GM19240 (cell line): ENCODE measurements around the gene RAB35.
"Not testable (repeated sequence)": the region's sequence is repeated elsewhere in the genome, so short reads cannot be mapped to it uniquely, and the experiment has no call there.

ENCODE experiments used
- DNase-seq: peaks from one replicate; pipeline ENCODE4 v3.0.0; 2011; ENCODE audit warnings: low spot score; ENCODE audit not compliant: insufficient read length

The RAB35 gene

DNA sequence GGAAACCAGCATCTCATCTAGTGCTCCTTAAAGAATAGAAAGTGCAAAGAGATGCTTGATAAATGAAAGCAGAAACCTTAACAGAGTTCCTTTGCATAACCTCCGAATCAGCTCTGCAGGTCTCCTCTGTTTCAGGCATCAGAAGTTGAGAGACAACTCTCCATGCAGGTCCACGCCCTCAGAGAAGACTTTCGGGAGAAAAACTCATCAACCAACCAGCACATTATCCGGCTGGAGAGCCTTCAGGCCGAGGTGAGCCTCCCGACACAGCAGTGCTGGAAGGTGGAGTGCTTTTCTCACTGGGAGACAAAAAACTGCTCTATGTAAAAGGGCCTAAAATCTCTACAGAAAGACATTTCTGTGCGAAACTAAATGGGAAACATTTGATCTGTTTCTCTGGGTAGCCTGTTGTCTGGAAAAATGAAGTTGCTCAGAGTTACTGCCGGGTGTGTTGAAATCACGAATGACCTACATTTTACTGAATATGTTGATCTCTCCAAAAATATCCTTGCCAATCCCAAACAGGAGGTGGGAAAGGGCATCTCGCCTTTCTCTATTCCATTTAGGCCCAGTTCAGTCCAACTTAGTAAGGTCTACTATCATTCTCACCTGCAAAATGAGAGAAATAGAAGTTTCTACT, 54.9 kb downstream of the RAB35 start:
- no peak for DNase-seq

DNA sequence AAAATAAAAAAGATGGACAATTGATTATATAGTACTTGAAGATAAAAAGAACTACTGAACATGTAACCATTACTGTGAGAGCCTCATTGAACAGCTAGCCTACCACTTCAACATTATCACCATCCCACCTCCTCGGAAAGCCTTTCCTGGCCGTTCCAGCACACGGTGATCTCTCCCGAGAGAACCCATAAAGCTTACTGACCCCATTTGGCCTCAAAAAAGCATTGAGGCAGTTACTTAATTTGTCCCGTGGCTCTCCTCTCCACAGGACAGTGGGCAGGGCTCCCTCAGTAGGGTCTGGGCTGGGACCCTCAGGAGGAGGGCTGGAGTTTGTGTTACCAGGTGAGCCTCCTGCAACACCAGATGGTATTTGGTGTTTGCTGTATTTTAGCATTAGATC, 55.8 kb downstream of the RAB35 start:
- DNase-seq: no peak

DNA sequence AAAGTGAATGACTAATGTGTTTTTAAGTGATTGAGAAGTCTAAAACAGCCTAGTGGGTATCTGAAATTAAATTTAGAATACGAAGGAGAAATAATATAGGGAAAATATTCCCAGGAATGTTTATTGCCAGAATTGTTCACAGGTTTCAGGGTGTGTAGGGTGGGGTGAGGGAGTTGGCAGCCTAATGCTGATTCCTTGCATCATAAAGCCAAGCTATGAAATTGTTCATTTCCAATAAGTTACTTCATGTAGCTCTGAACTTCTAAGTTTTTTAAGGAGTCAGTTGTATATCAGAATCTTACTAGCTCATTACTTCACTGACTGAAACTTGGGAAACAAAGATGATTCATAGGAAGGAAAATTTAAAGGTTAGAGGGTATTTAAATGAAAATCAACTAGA, 56.4 kb downstream of the RAB35 start:
- DNase-seq: no peak

DNA sequence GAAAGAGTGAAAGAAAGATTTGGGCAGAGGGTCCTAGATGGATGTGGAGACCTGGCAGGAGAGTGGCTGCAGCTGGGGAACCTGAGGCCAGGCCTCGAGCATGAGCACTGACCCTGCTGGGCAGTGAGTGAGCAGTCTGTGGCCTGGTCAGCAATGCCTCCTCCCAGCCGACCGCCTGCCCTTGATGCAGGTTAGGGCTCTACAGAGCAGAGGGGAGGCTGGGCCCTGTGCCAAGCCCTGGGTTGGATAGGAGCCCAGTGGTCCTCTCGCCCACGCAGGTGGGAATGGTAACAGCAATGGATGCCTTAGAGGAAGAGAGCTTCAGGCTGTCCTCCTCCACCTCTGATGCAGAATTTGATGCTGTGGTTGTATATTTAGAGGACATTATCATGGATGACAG, 59.8 kb downstream of the RAB35 start:
- DNase-seq: no peak

DNA sequence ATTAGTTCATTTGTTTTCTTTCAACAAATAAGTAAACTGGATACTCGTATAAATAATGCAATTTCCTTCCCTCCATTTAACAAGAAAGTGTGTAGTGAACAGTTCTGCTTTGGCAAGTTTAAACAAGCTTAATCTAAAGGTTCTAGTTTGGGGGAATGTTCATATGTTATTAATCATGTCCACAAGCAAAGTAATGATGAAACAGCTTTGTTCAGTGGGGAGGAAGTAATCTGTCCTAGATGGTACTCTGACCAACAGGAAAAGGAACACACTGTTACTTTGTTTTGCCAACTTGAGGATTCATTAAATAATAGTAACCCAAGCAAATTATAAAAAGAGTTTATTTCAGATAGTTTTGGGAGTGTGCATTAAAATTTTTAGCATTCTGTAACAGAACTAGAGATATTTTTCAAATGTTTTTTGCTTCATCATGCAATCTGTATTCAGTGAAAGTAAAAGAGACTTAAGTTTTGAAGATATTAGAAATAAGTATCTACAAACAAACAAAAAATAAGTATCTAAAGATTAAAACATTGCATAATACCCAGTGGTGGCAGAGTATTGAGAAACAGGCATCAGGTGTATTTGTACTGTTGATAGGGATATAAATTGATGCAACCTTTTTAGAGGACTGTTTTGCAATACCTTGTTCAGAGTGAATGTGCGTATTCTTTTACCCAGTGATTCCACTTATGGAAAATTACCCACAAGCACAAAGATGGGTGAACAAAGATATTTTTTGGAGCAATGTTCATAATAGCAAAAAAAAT, 61.1 kb downstream of the RAB35 start:
- no peak for DNase-seq

DNA sequence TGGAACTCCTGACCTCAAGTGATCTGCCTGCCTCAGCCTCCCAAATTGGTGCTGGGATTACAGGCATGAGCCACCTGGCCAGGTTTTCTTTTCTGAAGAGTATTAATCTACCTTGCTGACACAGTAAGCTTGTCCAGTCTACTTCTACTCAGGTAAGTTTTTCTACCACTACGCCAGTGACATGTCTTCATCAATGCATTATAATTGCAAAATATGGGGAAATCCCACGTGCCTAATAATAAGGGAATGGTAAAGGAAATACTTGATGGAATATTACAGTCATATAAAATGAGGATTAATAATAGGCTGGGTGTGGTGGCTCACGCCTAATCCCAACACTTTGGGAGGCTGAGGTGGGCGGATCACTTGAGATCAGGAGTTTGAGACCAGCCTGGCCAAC, 62.3 kb downstream of the RAB35 start:
- no peak for DNase-seq

DNA sequence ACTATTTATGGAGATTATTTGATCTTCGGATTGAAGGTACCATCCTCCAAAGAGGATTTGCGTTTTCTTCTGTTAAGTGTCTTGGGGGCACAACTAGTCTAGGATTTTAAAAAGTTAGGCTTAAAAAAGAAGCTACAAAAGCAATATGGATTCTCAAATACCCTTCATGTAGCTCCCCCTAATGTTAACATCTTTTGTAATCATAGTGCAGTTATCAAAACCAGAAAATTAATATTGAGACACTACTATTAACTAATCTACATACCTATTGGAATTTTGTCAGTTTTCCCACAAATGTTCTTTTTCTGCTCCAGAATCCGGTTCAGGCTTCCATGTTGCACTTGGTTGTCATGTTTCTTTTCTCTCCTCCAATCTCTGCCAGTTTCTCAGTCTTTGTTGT, 65.0 kb downstream of the RAB35 start:
- DNase-seq: no peak

DNA sequence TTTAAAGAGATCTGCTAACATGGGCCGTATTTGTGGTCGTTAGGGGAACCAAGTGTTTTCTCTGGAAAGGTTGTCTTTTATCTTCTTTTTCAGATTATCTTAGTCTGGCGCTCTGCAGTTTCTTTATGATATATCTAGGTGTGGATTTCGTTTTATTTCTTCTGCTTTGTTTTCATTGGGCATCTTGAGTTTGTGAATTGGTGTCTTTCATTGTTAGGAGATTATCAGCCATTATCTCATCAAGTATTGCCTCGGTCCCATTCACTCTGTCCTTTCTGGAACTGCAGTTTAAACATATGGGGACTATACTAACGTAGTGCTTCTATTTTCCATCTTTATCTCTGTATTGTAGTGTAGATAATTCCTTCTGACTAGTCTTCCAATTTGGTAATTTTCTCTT, 67.1 kb downstream of the RAB35 start:
- DNase-seq: no peak

DNA sequence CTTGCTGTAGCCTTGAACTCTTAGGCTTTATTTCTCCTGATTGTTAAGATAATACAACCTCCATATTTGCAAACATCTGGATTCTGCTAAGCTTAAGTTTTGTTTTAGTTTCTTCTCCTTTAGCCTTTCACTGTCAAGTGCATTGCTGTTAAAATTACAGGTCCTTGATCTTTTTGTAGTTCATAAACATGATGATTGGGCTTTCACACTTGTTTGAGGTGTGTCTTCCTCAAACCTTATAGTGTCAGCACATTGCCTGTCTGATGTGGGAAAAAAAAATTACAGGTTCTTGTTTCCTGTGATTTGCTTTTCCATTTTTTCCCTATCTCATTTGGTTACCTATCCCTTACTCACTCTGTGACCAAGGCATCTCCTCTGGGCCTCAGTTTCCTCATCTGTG, 68.3 kb downstream of the RAB35 start:
- no peak for DNase-seq

DNA sequence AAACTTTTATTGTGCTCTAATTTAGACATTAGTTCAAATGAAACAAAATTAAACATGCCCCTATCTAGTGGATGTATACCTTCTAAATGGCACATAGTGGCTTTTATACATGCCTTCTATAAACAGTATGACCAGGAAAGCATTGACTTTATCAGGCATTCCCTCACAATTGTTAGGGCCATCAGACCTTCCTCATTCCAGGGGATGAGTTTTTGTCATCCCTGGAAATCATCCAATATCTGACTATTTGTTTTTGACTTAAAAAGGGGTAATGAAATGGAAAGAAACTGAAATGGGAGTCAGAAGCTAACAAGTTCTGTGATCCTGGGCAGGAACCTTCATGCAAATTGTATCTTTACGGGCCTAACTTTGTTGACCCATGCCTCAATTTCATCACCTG, 69.5 kb downstream of the RAB35 start:
- no peak for DNase-seq

DNA sequence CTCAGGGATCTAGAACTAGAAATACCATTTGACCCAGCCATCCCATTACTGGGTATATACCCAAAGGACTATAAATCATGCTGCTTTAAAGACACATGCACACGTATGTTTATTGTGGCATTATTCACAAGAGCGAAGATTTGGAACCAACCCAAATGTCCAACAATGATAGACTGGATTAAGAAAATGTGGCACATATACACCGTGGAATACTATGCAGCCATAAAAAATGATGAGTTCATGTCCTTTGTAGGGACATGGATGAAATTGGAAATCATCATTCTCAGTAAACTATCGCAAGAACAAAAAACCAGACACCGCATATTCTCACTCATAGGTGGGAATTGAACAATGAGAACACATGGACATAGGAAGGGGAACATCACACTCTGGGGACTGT, 71.2 kb downstream of the RAB35 start:
- DNase-seq: not testable (repeated sequence)
